K562 (cell line): ENCODE measurements around the gene CCDC18. TPM values are rescaled to one million over a fixed set of nuclear protein-coding genes. Genes with fewer than 3 reads are reported as not detected.

ENCODE experiments used
- ARHGAP35 ChIP-seq: fragments of 450-650 bp; IDR thresholded peaks from 2 replicates; pipeline ENCODE4 v1.6.1; 2018; ENCODE audit not compliant: partially characterized antibody
- CBFA2T2 ChIP-seq: fragments of 450-650 bp; conservative IDR thresholded peaks from 2 replicates; pipeline ENCODE4 v1.6.1; 2017; ENCODE audit warnings: mild to moderate bottlenecking
- CTCFL ChIP-seq: IDR thresholded peaks from 2 replicates; pipeline ENCODE4 v1.6.1; 2011; ENCODE audit warnings: borderline replicate concordance, low read depth, mild to moderate bottlenecking, moderate library complexity, low read length; ENCODE audit not compliant: insufficient read depth, poor library complexity, severe bottlenecking
- DPF2 ChIP-seq: fragments of 450-650 bp; IDR thresholded peaks from 2 replicates; pipeline ENCODE4 v1.6.1; 2016
- FIP1L1 ChIP-seq: fragments of 200-400 bp; formaldehyde crosslinking; IDR thresholded peaks from 2 replicates; pipeline ENCODE4 v1.6.1; 2018; ENCODE audit warnings: mild to moderate bottlenecking, low read depth, low read length; ENCODE audit not compliant: poor library complexity, severe bottlenecking
- HLTF ChIP-seq: fragments of 450-650 bp; IDR thresholded peaks from 2 replicates; pipeline ENCODE4 v1.6.1; 2016
- KLF1 ChIP-seq: fragments of 450-650 bp; IDR thresholded peaks from 2 replicates; pipeline ENCODE4 v1.6.1; 2016; ENCODE audit warnings: missing genetic modification characterization, missing compliant biosample characterization
- MLX ChIP-seq, 2 experiments: fragments of 450-650 bp in 1 of 2; sonication (generic) in 1 of 2; formaldehyde crosslinking; conservative IDR thresholded peaks; 2 replicates each; pipeline versions ENCODE4 v1.4.0 to v1.8.1; 2020 to 2022; ENCODE audit warnings: mild to moderate bottlenecking in 1 of 2, missing genetic modification reagents in 1 of 2
- NR2C2 ChIP-seq, 2 experiments: fragments of 200-800 bp in 1 of 2; sonication (Bioruptor generic) in 1 of 2; sonication (generic) in 1 of 2; formaldehyde crosslinking in 1 of 2; IDR thresholded peaks; 2 replicates each; pipeline versions ENCODE4 v1.6.1 to v1.8.0; 2016 to 2022; ENCODE audit warnings: mild to moderate bottlenecking in 1 of 2, missing compliant biosample characterization in 1 of 2, missing genetic modification characterization in 1 of 2, missing genetic modification reagents in 1 of 2
- RBM15 ChIP-seq: fragments of 200-400 bp; formaldehyde crosslinking; IDR thresholded peaks from 2 replicates; pipeline ENCODE4 v1.6.1; 2018; ENCODE audit warnings: mild to moderate bottlenecking, low read length, moderate library complexity; ENCODE audit not compliant: insufficient read depth
- RFX5 ChIP-seq: IDR thresholded peaks from 2 replicates; pipeline ENCODE4 v1.6.1; 2011; ENCODE audit warnings: low read depth, mild to moderate bottlenecking, improper control_type of control experiment, low read length
- SPI1 ChIP-seq: IDR thresholded peaks from 2 replicates; pipeline ENCODE4 v1.6.1; 2011; ENCODE audit warnings: low read depth, low read length, control low read depth, borderline replicate concordance
- USF2 ChIP-seq: sonication (generic); formaldehyde crosslinking; IDR thresholded peaks from 2 replicates; pipeline ENCODE4 v1.5.0; 2020; ENCODE audit warnings: missing genetic modification reagents
- ZBTB11 ChIP-seq, 3 experiments: fragments of 200-800 bp in 1 of 3; fragments of 250-450 bp in 1 of 3; fragments of 450-650 bp in 1 of 3; sonication (Bioruptor Pico) in 1 of 3; sonication (Bioruptor generic) in 1 of 3; formaldehyde crosslinking in 1 of 3; IDR thresholded peaks; 2 replicates each; pipeline versions ENCODE4 v1.6.1 to v1.8.0; 2016 to 2022; ENCODE audit warnings: mild to moderate bottlenecking in 2 of 3, missing genetic modification characterization in 2 of 3, missing compliant biosample characterization in 1 of 3, moderate library complexity in 1 of 3
- ZBTB43 ChIP-seq: sonication (generic); formaldehyde crosslinking; IDR thresholded peaks from 2 replicates; pipeline ENCODE4 v1.8.0; 2023; ENCODE audit warnings: mild to moderate bottlenecking, missing genetic modification reagents
- ZKSCAN1 ChIP-seq: fragments of 150-350 bp; IDR thresholded peaks from 2 replicates; pipeline ENCODE4 v1.6.1; 2016; ENCODE audit warnings: low read depth, low read length
- ZNF717 ChIP-seq: fragments of 250-450 bp; sonication (Bioruptor Pico); IDR thresholded peaks from 2 replicates; pipeline ENCODE4 v1.5.0; 2021
- polyA plus RNA-seq, 8 experiments: library from polyadenylated mRNA; depleted of rRNA in 4 of 8; stranded (reverse) in 5 of 8; unstranded in 3 of 8; fragments of >200 nt; fragmentation: Nextera tagmentation in 2 of 8; fragmentation: Illumina TruSeq in 1 of 8; extraction: Ambion mirVana in 2 of 8; extraction: Trizol in 1 of 8; gene quantifications; 2 replicates each; pipeline versions ENCODE4 v1.2.1 to v1.2.3, GENCODE V29; 2011 to 2014; ENCODE audit warnings: inconsistent platforms in 1 of 8, missing spikeins in 1 of 8
- total RNA-seq, 7 experiments: library from RNA; depleted of rRNA in 6 of 7; stranded (reverse); fragments of >200 nt in 6 of 7; fragmentation: Illumina TruSeq in 2 of 7; extraction: Trizol in 2 of 7; gene quantifications; 2 replicates each; pipeline versions ENCODE4 v1.2.1 to v1.2.3, GENCODE V29; 2011 to 2021; ENCODE audit warnings: low replicate concordance in 1 of 7

CCDC18 gene
- total and polyA plus RNA-seq, 9 of the 15 experiments (the other 6 are each of a cell fraction or from before 2014, with no cell fraction given), result 19.5 to 34.2 (median 24.3) TPM

- peak in 1 of 3 experiments; percentile 83; a peak in 2 of 6 replicates for TF ChIP-seq ZBTB11 (CRISPR knock-in tag; IDR thresholded peaks at IDR 0.05)
- peak; percentile 55 for TF ChIP-seq CTCFL
- TF ChIP-seq DPF2, result peak; percentile 21; the same call in 1 of the 2 replicates
- no peak for TF ChIP-seq RFX5
- TF ChIP-seq HLTF, result no peak
- no peak for TF ChIP-seq RBM15
- no peak; the same call in 1 of the 2 replicates for TF ChIP-seq ZKSCAN1
- TF ChIP-seq ZBTB43 (CRISPR knock-in tag), result peak; percentile 79; the same call in 1 of the 2 replicates
- TF ChIP-seq SPI1, result no peak
- no peak for TF ChIP-seq MLX (CRISPR knock-in tag; conservative IDR thresholded peaks at IDR 0.05)
- TF ChIP-seq USF2 (CRISPR knock-in tag), result no peak
- no peak for TF ChIP-seq CBFA2T2
- TF ChIP-seq KLF1, result 0 out of 2 replicates have a peak, but pooled peaks have one; percentile 68
- no peak for TF ChIP-seq ZNF717 (CRISPR knock-in tag)
- TF ChIP-seq FIP1L1, result peak; percentile 85
- TF ChIP-seq NR2C2 (CRISPR knock-in tag; IDR thresholded peaks at IDR 0.05), result peak; percentile 74
- TF ChIP-seq NR2C2 (tag; IDR thresholded peaks at IDR 0.05), result peak; percentile 78
- TF ChIP-seq ARHGAP35, result no peak
These were observed 420 bp upstream of the CCDC18 start, which contains the start of gene TMED5 (continued) for GRCh38 chr1:93179886-93180722.
